Measurements from ENCODE around the gene ZNF738. TPM values are rescaled to one million over a fixed set of nuclear protein-coding genes. Genes with fewer than 3 reads are reported as not detected.
"Not testable (repeated sequence)": the region's sequence is repeated elsewhere in the genome, so short reads cannot be mapped to it uniquely, and the experiment has no call there.

ZNF738 gene
- polyA plus RNA-seq (2013, experiment 1 of 2) = 7.3 TPM
- polyA plus RNA-seq (2013, experiment 2 of 2) = 7.0 TPM

DNA sequence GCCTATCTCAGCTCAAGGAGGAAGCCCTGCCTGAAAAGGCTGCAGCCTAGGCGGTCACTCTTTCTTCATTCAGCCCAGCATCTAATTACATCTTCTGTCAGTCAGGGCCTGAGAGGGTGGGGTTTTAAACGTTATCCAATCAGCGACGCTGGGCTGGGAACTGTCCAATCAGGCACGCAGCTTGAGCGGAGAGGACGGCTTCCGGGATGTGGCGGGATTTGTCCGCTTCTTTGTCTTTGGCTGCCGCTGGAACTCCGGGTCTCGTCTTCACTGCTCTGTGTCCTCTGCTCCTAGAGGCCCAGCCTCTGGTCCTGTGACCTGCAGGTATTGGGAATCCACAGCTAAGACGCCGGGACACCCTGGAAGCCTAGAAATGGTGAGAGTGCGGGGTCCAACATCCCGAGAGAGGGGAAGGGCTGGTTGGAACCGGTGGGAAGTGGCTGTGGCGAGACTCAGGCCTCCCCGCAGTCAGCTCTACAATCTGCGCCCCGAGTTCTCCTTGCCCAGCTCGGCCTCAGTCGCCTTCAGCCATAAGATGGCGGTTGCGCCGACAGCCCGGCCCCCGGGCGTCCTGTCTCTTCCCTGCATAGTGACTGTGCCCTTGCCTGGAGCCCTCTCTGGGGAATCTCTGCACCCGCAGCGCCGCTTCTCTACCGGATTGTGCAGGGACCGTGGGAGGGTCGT lies at the start of gene ZNF738:
Gene ZNF738 (plus strand): TSS at position 233 of the 684 bp plus-strand sequence. CDS start 141 bp downstream, at position 374.
- peak; percentile 97 for DNase-seq
- Histone ChIP-seq H4K8ac (ENCODE audit: low read length) (no peak within 1 kb of the TSS), H3K27ac (ENCODE audit: low read length, poor library complexity, severe bottlenecking) (peak within 1 kb of the TSS; percentile 79), H3K23ac (ENCODE audit: low read length in 2 of 2) (no peak within 1 kb of the TSS), H3K4me3 (ENCODE audit: insufficient read depth in 1 of 2, low read depth in 1 of 2, low read length in 2 of 2) (peak within 1 kb of the TSS; percentile 73 to 97), H3K4ac (ENCODE audit: low read depth in 1 of 2, low read length in 2 of 2) (no peak within 1 kb of the TSS), H3K18ac (ENCODE audit: low read depth in 1 of 2, low read length in 2 of 2) (peak within 1 kb of the TSS; percentile 30 to 76), H3K36me3 (ENCODE audit: control insufficient read depth in 1 of 2, insufficient read depth in 2 of 2, low read depth in 1 of 2, low read length in 2 of 2) (peaks cover 16 to 17% of the 10 kb centered on the region in 2 experiments), H3K79me1 (replicated peaks; ENCODE audit: low read length, poor library complexity, severe bottlenecking) (peaks cover 4% of the 10 kb centered on the region), H3K4me1 (ENCODE audit: control insufficient read depth, insufficient read depth, low read depth, low read length) (no peaks in the 10 kb centered on the region), H3K27me3 (ENCODE audit: control insufficient read depth in 1 of 2, insufficient read depth in 1 of 2, low read length in 2 of 2) (no peaks in the 10 kb centered on the region), H2AK5ac (ENCODE audit: low read length, severe bottlenecking) (no peak within 1 kb of the TSS), H2BK12ac (ENCODE audit: low read length in 2 of 2) (no peak within 1 kb of the TSS), H4K91ac (ENCODE audit: low read length) (peak within 1 kb of the TSS; percentile 9), H2BK15ac (ENCODE audit: low read depth, poor library complexity, severe bottlenecking) (no peak within 1 kb of the TSS), H2AFZ (ENCODE audit: low read depth, low read length) (peak within 1 kb of the TSS; percentile 95), H3K9ac (ENCODE audit: low read length) (peak within 1 kb of the TSS; percentile 96), H2BK120ac (ENCODE audit: low read depth, low read length) (no peak within 1 kb of the TSS), H3K14ac (ENCODE audit: low read length in 2 of 2) (peak within 1 kb of the TSS in 1 of 2 experiments; percentile 84), H2BK5ac (ENCODE audit: low read depth, low read length, poor library complexity, severe bottlenecking) (no peak within 1 kb of the TSS), H3K4me2 (ENCODE audit: low read length, poor library complexity, severe bottlenecking) (peak within 1 kb of the TSS; percentile 70), H3K9me3 (ENCODE audit: control insufficient read depth, low read length) (peaks cover 8% of the 10 kb centered on the region)
- WGBS = under 1% methylated on average over 36 of the region's 36 CpGs

DNA sequence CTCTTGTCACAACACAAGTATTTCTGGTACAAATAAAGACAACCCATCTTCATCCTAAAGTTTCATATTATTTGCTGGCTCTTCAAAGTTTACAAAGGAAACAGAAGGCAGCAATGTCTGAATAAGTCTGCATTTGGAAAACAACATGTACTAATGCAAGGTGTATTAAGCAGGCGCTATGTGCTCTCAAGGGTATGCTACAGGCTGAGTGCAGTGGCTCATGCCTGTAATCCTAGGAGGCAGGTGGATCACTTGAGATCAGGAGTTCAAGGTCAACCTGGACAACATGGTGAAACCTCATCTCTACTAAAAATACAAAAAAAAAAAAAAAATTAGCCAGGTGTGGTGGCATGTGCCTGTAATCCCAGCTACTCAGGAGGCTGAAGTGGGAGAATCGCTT lies 46.0 kb upstream of the ZNF738 start:
- H3K4me2 ChIP-seq (ENCODE audit: low read length, poor library complexity, severe bottlenecking); H2BK15ac ChIP-seq (ENCODE audit: low read depth, poor library complexity, severe bottlenecking); H2AFZ ChIP-seq (ENCODE audit: low read depth, low read length); H3K23ac ChIP-seq (ENCODE audit: low read length in 2 of 2); H3K27me3 ChIP-seq (ENCODE audit: control insufficient read depth in 1 of 2, insufficient read depth in 1 of 2, low read length in 2 of 2); H3K9ac ChIP-seq (ENCODE audit: low read length); H2AK5ac ChIP-seq (ENCODE audit: low read length, severe bottlenecking); DNase-seq; H3K4ac ChIP-seq (ENCODE audit: low read depth in 1 of 2, low read length in 2 of 2); H3K4me1 ChIP-seq (ENCODE audit: control insufficient read depth, insufficient read depth, low read depth, low read length); H3K27ac ChIP-seq (ENCODE audit: low read length, poor library complexity, severe bottlenecking); H3K14ac ChIP-seq (ENCODE audit: low read length in 2 of 2); H2BK12ac ChIP-seq (ENCODE audit: low read length in 2 of 2); H4K91ac ChIP-seq (ENCODE audit: low read length); H4K8ac ChIP-seq (ENCODE audit: low read length); H2BK120ac ChIP-seq (ENCODE audit: low read depth, low read length); H3K18ac ChIP-seq (ENCODE audit: low read depth in 1 of 2, low read length in 2 of 2); H2BK5ac ChIP-seq (ENCODE audit: low read depth, low read length, poor library complexity, severe bottlenecking): not testable (repeated sequence)
- peak overlapping the region in 1 of 2 experiments; percentile 37 for H3K4me3 ChIP-seq (ENCODE audit: insufficient read depth in 1 of 2, low read depth in 1 of 2, low read length in 2 of 2)
- H3K79me1 ChIP-seq (replicated peaks; ENCODE audit: low read length, poor library complexity, severe bottlenecking) = peaks cover 21% of the 10 kb centered on the region
- peaks cover 78% of the 10 kb centered on the region for H3K9me3 ChIP-seq (ENCODE audit: control insufficient read depth, low read length)
- H3K36me3 ChIP-seq (ENCODE audit: control insufficient read depth in 1 of 2, insufficient read depth in 2 of 2, low read depth in 1 of 2, low read length in 2 of 2) = peaks cover 28 to 47% of the 10 kb centered on the region in 2 experiments
- WGBS = 100% methylated on average over 2 of the region's 2 CpGs

DNA sequence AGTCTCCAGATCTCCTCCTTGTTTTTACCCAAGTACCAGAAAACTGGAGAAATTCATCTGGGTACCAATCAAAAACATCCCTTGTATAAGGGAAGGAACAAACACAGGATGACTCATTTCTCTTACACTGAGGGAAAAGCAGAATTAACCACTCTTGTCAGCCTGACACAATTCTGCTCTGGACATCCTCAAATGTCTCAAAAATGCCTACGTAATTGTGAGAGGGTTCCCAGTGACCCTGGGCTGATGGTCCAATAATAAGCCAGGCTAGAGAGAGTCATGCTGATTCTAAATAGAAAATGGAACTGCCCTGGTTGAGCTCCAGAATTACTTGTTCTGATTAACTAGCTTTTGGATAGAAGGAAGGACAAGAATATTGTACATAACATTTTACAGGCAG lies 44.1 kb upstream of the ZNF738 start:
- Histone ChIP-seq H2BK15ac (ENCODE audit: low read depth, poor library complexity, severe bottlenecking) (no peak overlapping the region), H3K36me3 (ENCODE audit: control insufficient read depth in 1 of 2, insufficient read depth in 2 of 2, low read depth in 1 of 2, low read length in 2 of 2) (peaks cover 21 to 43% of the 10 kb centered on the region in 2 experiments), H2BK120ac (ENCODE audit: low read depth, low read length) (no peak overlapping the region), H4K91ac (ENCODE audit: low read length) (no peak overlapping the region), H3K27me3 (ENCODE audit: control insufficient read depth in 1 of 2, insufficient read depth in 1 of 2, low read length in 2 of 2) (no peaks in the 10 kb centered on the region), H2AK5ac (ENCODE audit: low read length, severe bottlenecking) (no peak overlapping the region), H2BK5ac (ENCODE audit: low read depth, low read length, poor library complexity, severe bottlenecking) (no peak overlapping the region), H3K4ac (ENCODE audit: low read depth in 1 of 2, low read length in 2 of 2) (no peak overlapping the region), H3K9me3 (ENCODE audit: control insufficient read depth, low read length) (peaks cover 78% of the 10 kb centered on the region), H3K27ac (ENCODE audit: low read length, poor library complexity, severe bottlenecking) (no peak overlapping the region), H3K14ac (ENCODE audit: low read length in 2 of 2) (no peak overlapping the region), H3K9ac (ENCODE audit: low read length) (no peak overlapping the region), H4K8ac (ENCODE audit: low read length) (no peak overlapping the region), H3K79me1 (replicated peaks; ENCODE audit: low read length, poor library complexity, severe bottlenecking) (peaks cover 22% of the 10 kb centered on the region), H3K23ac (ENCODE audit: low read length in 2 of 2) (no peak overlapping the region), H3K4me2 (ENCODE audit: low read length, poor library complexity, severe bottlenecking) (no peak overlapping the region), H3K18ac (ENCODE audit: low read depth in 1 of 2, low read length in 2 of 2) (no peak overlapping the region), H3K4me3 (ENCODE audit: insufficient read depth in 1 of 2, low read depth in 1 of 2, low read length in 2 of 2) (no peak overlapping the region), H3K4me1 (ENCODE audit: control insufficient read depth, insufficient read depth, low read depth, low read length) (no peaks in the 10 kb centered on the region), H2BK12ac (ENCODE audit: low read length in 2 of 2) (no peak overlapping the region), H2AFZ (ENCODE audit: low read depth, low read length) (no peak overlapping the region)
- WGBS = 55% methylated on average over 1 of the region's 1 CpG
- DNase-seq = peak; percentile 91

DNA sequence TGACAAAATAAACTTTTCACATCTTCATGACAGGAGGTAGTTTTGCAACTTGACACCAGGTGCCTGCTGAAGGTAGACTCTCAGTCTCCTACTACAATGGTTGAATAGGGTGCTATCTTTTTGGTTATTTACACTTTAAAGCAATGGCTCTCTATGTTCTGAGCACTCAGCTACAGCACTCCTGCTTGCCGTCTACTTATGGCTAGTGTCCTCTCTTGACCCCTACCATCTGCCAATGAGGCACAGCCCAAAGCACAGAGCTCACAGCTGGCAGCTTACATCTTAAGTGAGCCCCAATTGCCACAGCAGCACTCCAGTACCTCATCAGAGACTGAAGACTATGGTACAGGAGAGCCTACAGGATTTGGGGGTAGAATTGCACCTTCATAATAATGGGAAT lies 41.0 kb upstream of the ZNF738 start:
- peaks cover 28 to 35% of the 10 kb centered on the region in 2 experiments for H3K36me3 ChIP-seq (ENCODE audit: control insufficient read depth in 1 of 2, insufficient read depth in 2 of 2, low read depth in 1 of 2, low read length in 2 of 2)
- H2BK15ac ChIP-seq (ENCODE audit: low read depth, poor library complexity, severe bottlenecking) = no peak overlapping the region
- H3K79me1 ChIP-seq (replicated peaks; ENCODE audit: low read length, poor library complexity, severe bottlenecking) = peaks cover 24% of the 10 kb centered on the region
- H3K4me1 ChIP-seq (ENCODE audit: control insufficient read depth, insufficient read depth, low read depth, low read length) = no peaks in the 10 kb centered on the region
- DNase-seq = no peak
- H3K23ac ChIP-seq (ENCODE audit: low read length in 2 of 2) = no peak overlapping the region
- H3K9ac ChIP-seq (ENCODE audit: low read length) = no peak overlapping the region
- no peak overlapping the region for H3K14ac ChIP-seq (ENCODE audit: low read length in 2 of 2)
- H3K27me3 ChIP-seq (ENCODE audit: control insufficient read depth in 1 of 2, insufficient read depth in 1 of 2, low read length in 2 of 2) = no peaks in the 10 kb centered on the region
- H3K4ac ChIP-seq (ENCODE audit: low read depth in 1 of 2, low read length in 2 of 2) = no peak overlapping the region
- no peak overlapping the region for H4K8ac ChIP-seq (ENCODE audit: low read length)
- no peak overlapping the region for H2AFZ ChIP-seq (ENCODE audit: low read depth, low read length)
- no peak overlapping the region for H3K4me2 ChIP-seq (ENCODE audit: low read length, poor library complexity, severe bottlenecking)
- H2BK120ac ChIP-seq (ENCODE audit: low read depth, low read length) = no peak overlapping the region
- no peak overlapping the region for H2AK5ac ChIP-seq (ENCODE audit: low read length, severe bottlenecking)
- no peak overlapping the region for H3K27ac ChIP-seq (ENCODE audit: low read length, poor library complexity, severe bottlenecking)
- no peak overlapping the region for H2BK12ac ChIP-seq (ENCODE audit: low read length in 2 of 2)
- 88% methylated on average over 1 of the region's 1 CpG for WGBS
- H4K91ac ChIP-seq (ENCODE audit: low read length) = no peak overlapping the region
- peaks cover 70% of the 10 kb centered on the region for H3K9me3 ChIP-seq (ENCODE audit: control insufficient read depth, low read length)
- no peak overlapping the region for H2BK5ac ChIP-seq (ENCODE audit: low read depth, low read length, poor library complexity, severe bottlenecking)
- no peak overlapping the region for H3K18ac ChIP-seq (ENCODE audit: low read depth in 1 of 2, low read length in 2 of 2)
- H3K4me3 ChIP-seq (ENCODE audit: insufficient read depth in 1 of 2, low read depth in 1 of 2, low read length in 2 of 2) = no peak overlapping the region

Data from mesenchymal stem cell (in vitro differentiated cells and primary cell).